Keratinocyte (primary cell): ENCODE measurements around the gene ANGEL2. TPM values are rescaled to one million over a fixed set of nuclear protein-coding genes. Genes with fewer than 3 reads are reported as not detected.

ENCODE experiments used
- DNase-seq: peaks from one replicate; pipeline ENCODE4 v3.0.0-alpha.2; 2011; ENCODE audit warnings: low read depth, missing footprints, low spot score
- FAIRE-seq: peaks from 2 replicates; lab custom pipeline; 2011; peaks lifted over from hg19 to GRCh38; lab: Jason Lieb, UNC
- H2AFZ ChIP-seq: 2 replicates; pipeline ENCODE4 v1.6.0; 2012; ENCODE audit warnings: low read length, control low read depth, inconsistent platforms; ENCODE audit not compliant: control insufficient read depth
- H3K27ac ChIP-seq: 2 replicates; pipeline ENCODE4 v1.5.1; 2011; ENCODE audit warnings: low read length; ENCODE audit not compliant: control insufficient read depth, insufficient read depth
- H3K27me3 ChIP-seq: 3 replicates; pipeline ENCODE4 v1.6.0; 2011; ENCODE audit warnings: low read length; ENCODE audit not compliant: control insufficient read depth, insufficient read depth; ENCODE audit errors: extremely low read depth
- H3K36me3 ChIP-seq, 2 experiments: 2 replicates in 1 of 2; 3 replicates in 1 of 2; pipeline ENCODE4 v1.5.1; 2011; ENCODE audit warnings: low read length in 2 of 2, mild to moderate bottlenecking in 1 of 2; ENCODE audit not compliant: control insufficient read depth in 2 of 2, insufficient read depth in 2 of 2; ENCODE audit errors: extremely low read depth in 1 of 2
- H3K4me1 ChIP-seq: 3 replicates; pipeline ENCODE4 v1.5.1; 2011; ENCODE audit warnings: low read length; ENCODE audit not compliant: control insufficient read depth, insufficient read depth; ENCODE audit errors: extremely low read depth
- H3K4me2 ChIP-seq: 3 replicates; pipeline ENCODE4 v1.6.0; 2011; ENCODE audit warnings: low read depth, low read length; ENCODE audit not compliant: control insufficient read depth, insufficient read depth; ENCODE audit errors: extremely low read depth
- H3K4me3 ChIP-seq, 3 experiments: fragments of 200-600 bp in 1 of 3; sonication (generic) in 1 of 3; 2 replicates in 2 of 3; 3 replicates in 1 of 3; pipeline ENCODE4 v1.5.1; 2011 to 2016; ENCODE audit warnings: low read length in 3 of 3, mild to moderate bottlenecking in 3 of 3, control low read depth in 2 of 3, inconsistent platforms in 1 of 3, low read depth in 1 of 3, mixed read lengths in 1 of 3, mixed run types in 1 of 3, moderate library complexity in 1 of 3; ENCODE audit not compliant: control insufficient read depth in 2 of 3, insufficient read depth in 2 of 3; ENCODE audit errors: extremely low read depth in 1 of 3
- H3K79me2 ChIP-seq: 2 replicates; pipeline ENCODE4 v1.6.0; 2012; ENCODE audit warnings: low read length; ENCODE audit not compliant: control insufficient read depth, insufficient read depth
- H3K9ac ChIP-seq: 3 replicates; pipeline ENCODE4 v1.6.0; 2011; ENCODE audit warnings: low read length; ENCODE audit not compliant: control insufficient read depth, insufficient read depth; ENCODE audit errors: extremely low read depth
- H3K9me1 ChIP-seq: 3 replicates; pipeline ENCODE4 v1.6.0; 2011; ENCODE audit warnings: low read length; ENCODE audit not compliant: control insufficient read depth, insufficient read depth; ENCODE audit errors: extremely low read depth
- H3K9me3 ChIP-seq: 2 replicates; pipeline ENCODE4 v1.5.1; 2012; ENCODE audit warnings: low read depth, low read length; ENCODE audit not compliant: control insufficient read depth
- H4K20me1 ChIP-seq: 3 replicates; pipeline ENCODE4 v1.6.0; 2011; ENCODE audit warnings: low read length; ENCODE audit not compliant: control insufficient read depth, insufficient read depth; ENCODE audit errors: extremely low read depth
- CTCF ChIP-seq, 3 experiments: IDR thresholded peaks in 1 of 3; conservative IDR thresholded peaks in 1 of 3; optimal IDR thresholded peaks in 1 of 3; 2 replicates in 2 of 3; 3 replicates in 1 of 3; pipeline versions ENCODE3 to v1.5.1; 2011; ENCODE audit warnings: low read length in 3 of 3, mild to moderate bottlenecking in 3 of 3, moderate library complexity in 2 of 3, control low read depth in 1 of 3, inconsistent platforms in 1 of 3; ENCODE audit not compliant: insufficient read depth in 2 of 3; ENCODE audit errors: extremely low read depth in 1 of 3
- EZH2 ChIP-seq: IDR thresholded peaks from one replicate; pipeline ENCODE4 v1.6.1; 2012; ENCODE audit warnings: inconsistent platforms, mild to moderate bottlenecking, low read length, moderate library complexity
- dilution Hi-C: fragments of 300-500 bp; cut with MboI; formaldehyde crosslinking; loops from one replicate; pipeline ENCODE4 v1.7.0; 2020; ENCODE audit warnings: low sequenced_read_pairs; ENCODE audit not compliant: extremely low pct_ligation_motif_present
- polyA plus RNA-seq, 5 experiments: library from polyadenylated mRNA; depleted of rRNA in 3 of 5; stranded (reverse) in 3 of 5; stranded (forward) in 1 of 5; unstranded in 1 of 5; fragments of >200 nt; gene quantifications; 1 replicate in 1 of 5; 2 replicates in 3 of 5; 3 replicates in 1 of 5; pipeline versions ENCODE4 v1.2.1 to v1.2.3, GENCODE V29; 2011 to 2012; ENCODE audit warnings: missing spikeins in 2 of 5, low read depth in 1 of 5, low replicate concordance in 1 of 5

The ANGEL2 gene
- polyA plus RNA-seq, 1 donor (not counting 4 experiments of a cell fraction or from before 2014, with no cell fraction given): 25.6 TPM

- Histone ChIP-seq H3K27me3 (peaks cover 57% of the 10 kb centered on the region), H3K79me2 (no peaks in the 10 kb centered on the region), H4K20me1 (no peaks in the 10 kb centered on the region), H2AFZ (no peak overlapping the region), H3K4me1 (peaks cover 6% of the 10 kb centered on the region), H3K9me3 (no peaks in the 10 kb centered on the region), H3K36me3 (no peaks in the 10 kb centered on the region), H3K9me1 (no peaks in the 10 kb centered on the region), H3K4me2 (no peak overlapping the region), H3K4me3 (no peak overlapping the region), H3K9ac (no peak overlapping the region), H3K27ac (no peak overlapping the region)
- dilution Hi-C loops: no loop called here
- TF ChIP-seq EZH2 (no peak), CTCF (optimal IDR thresholded peaks at IDR 0.05 in 1 of 3, IDR thresholded peaks at IDR 0.05 in 1 of 3, conservative IDR thresholded peaks at IDR 0.05 in 1 of 3; ENCODE audit: extremely low read depth in 1 of 3, insufficient read depth in 2 of 3, low read length in 3 of 3) (no peak)
- FAIRE-seq: no peak
- no peak for DNase-seq
Observed at GRCh38 chr1:212952641-212952976, 63.1 kb downstream of the ANGEL2 start.

- H4K20me1 ChIP-seq: no peaks in the 10 kb centered on the region
- H2AFZ ChIP-seq: no peak overlapping the region
- H3K27ac ChIP-seq: no peak overlapping the region
- no peaks in the 10 kb centered on the region for H3K9me1 ChIP-seq
- no peak overlapping the region for H3K4me2 ChIP-seq
- dilution Hi-C loops: no loop called here
- no peaks in the 10 kb centered on the region for H3K79me2 ChIP-seq
- H3K4me3 ChIP-seq: no peak overlapping the region
- FAIRE-seq (no peak), DNase-seq (no peak)
- peaks cover 57% of the 10 kb centered on the region for H3K27me3 ChIP-seq
- H3K9ac ChIP-seq: no peak overlapping the region
- no peaks in the 10 kb centered on the region for H3K9me3 ChIP-seq
- TF ChIP-seq CTCF (optimal IDR thresholded peaks at IDR 0.05 in 1 of 3, IDR thresholded peaks at IDR 0.05 in 1 of 3, conservative IDR thresholded peaks at IDR 0.05 in 1 of 3; ENCODE audit: extremely low read depth in 1 of 3, insufficient read depth in 2 of 3, low read length in 3 of 3) (no peak), EZH2 (no peak)
- no peaks in the 10 kb centered on the region for H3K36me3 ChIP-seq
- peaks cover 6% of the 10 kb centered on the region for H3K4me1 ChIP-seq
Observed at GRCh38 chr1:212951947-212952640, 63.6 kb downstream of the ANGEL2 start.
